Endothelial cell of umbilical vein (primary cell): ENCODE data around the gene MTHFR.

Source experiments
- EZH2 ChIP-seq: IDR thresholded peaks from 2 replicates; pipeline ENCODE4 v1.6.1; 2012; ENCODE audit warnings: borderline replicate concordance, low read depth, mild to moderate bottlenecking, moderate library complexity, low read length, inconsistent platforms; ENCODE audit not compliant: severe bottlenecking
- FOS ChIP-seq: IDR thresholded peaks from 2 replicates; pipeline ENCODE4 v1.6.1; 2011; ENCODE audit warnings: mild to moderate bottlenecking, low read length, moderate library complexity, borderline replicate concordance; ENCODE audit not compliant: insufficient read depth
- POLR2A ChIP-seq: IDR thresholded peaks from 2 replicates; pipeline ENCODE4 v1.6.1; 2012; ENCODE audit warnings: low read depth, mild to moderate bottlenecking, control low read depth, low read length
- POLR2AphosphoS5 ChIP-seq: IDR thresholded peaks from 2 replicates; pipeline ENCODE4 v1.6.1; 2012; ENCODE audit warnings: low read depth, mild to moderate bottlenecking, control low read depth, low read length, moderate library complexity; ENCODE audit not compliant: insufficient read depth
- TF ChIP-seq, protein P1 (sequence below), 2 donors: IDR thresholded peaks; 1 replicate in 1 of 2; 2 replicates in 1 of 2; pipeline ENCODE4 v1.5.1; 2011; ENCODE audit warnings: low read length in 2 of 2, mild to moderate bottlenecking in 2 of 2, moderate library complexity in 2 of 2, control low read depth in 1 of 2, inconsistent platforms in 1 of 2, low read depth in 1 of 2; ENCODE audit not compliant: insufficient read depth in 1 of 2; ENCODE audit errors: extremely low read depth in 1 of 2

- no peak for TF ChIP-seq EZH2
- TF ChIP-seq, protein P1, sequence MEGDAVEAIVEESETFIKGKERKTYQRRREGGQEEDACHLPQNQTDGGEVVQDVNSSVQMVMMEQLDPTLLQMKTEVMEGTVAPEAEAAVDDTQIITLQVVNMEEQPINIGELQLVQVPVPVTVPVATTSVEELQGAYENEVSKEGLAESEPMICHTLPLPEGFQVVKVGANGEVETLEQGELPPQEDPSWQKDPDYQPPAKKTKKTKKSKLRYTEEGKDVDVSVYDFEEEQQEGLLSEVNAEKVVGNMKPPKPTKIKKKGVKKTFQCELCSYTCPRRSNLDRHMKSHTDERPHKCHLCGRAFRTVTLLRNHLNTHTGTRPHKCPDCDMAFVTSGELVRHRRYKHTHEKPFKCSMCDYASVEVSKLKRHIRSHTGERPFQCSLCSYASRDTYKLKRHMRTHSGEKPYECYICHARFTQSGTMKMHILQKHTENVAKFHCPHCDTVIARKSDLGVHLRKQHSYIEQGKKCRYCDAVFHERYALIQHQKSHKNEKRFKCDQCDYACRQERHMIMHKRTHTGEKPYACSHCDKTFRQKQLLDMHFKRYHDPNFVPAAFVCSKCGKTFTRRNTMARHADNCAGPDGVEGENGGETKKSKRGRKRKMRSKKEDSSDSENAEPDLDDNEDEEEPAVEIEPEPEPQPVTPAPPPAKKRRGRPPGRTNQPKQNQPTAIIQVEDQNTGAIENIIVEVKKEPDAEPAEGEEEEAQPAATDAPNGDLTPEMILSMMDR (IDR thresholded peaks at IDR 0.05; ENCODE audit: extremely low read depth in 1 of 2, insufficient read depth in 1 of 2, low read depth in 1 of 2, low read length in 2 of 2), result no peak
- no peak for TF ChIP-seq POLR2A
- no peak for TF ChIP-seq POLR2AphosphoS5
- no peak for TF ChIP-seq FOS
Observed at GRCh38 chr1:11839727-11840705, 34.3 kb upstream of the MTHFR start.
